Gastrocnemius medialis (tissue), 4 donors: ENCODE measurements around the gene CACNA1C.

Experiments used
- CTCF ChIP-seq, 5 experiments: fragments of 450-650 bp in 3 of 5; fragments of 200-600 bp in 2 of 5; sonication (generic) in 2 of 5; IDR thresholded peaks in 4 of 5; conservative IDR thresholded peaks in 1 of 5; 1 replicate in 4 of 5; 2 replicates in 1 of 5; pipeline ENCODE4 v1.5.1; 2016 to 2019; ENCODE audit warnings: antibody characterized with exemption in 5 of 5, mild to moderate bottlenecking in 3 of 5, moderate library complexity in 3 of 5
- POLR2A ChIP-seq, 2 donors: fragments of 450-650 bp; IDR thresholded peaks; one replicate each; pipeline ENCODE4 v1.6.1; 2017; ENCODE audit warnings: antibody characterized with exemption in 2 of 2, mild to moderate bottlenecking in 2 of 2, moderate library complexity in 2 of 2

GRCh38 chr12:2307550-2307949 lies 254.8 kb downstream of the CACNA1C start:
- no peak for TF ChIP-seq CTCF (IDR thresholded peaks at IDR 0.05 in 4 of 5, conservative IDR thresholded peaks at IDR 0.05 in 1 of 5)
- TF ChIP-seq POLR2A (IDR thresholded peaks at IDR 0.05): no peak
